CD4-positive, alpha-beta T cell (primary cell): ENCODE measurements around the gene IDNK. TPM values are rescaled to one million over a fixed set of nuclear protein-coding genes. Genes with fewer than 3 reads are reported as not detected.

Experiments
- ATAC-seq: fragments of 200-7000 bp; cut with Tn5 transposase; one replicate; pipeline ENCODE4 v1.10.0; 2022; ENCODE audit warnings: mild to moderate bottlenecking; ENCODE audit not compliant: poor library complexity
- CTCF ChIA-PET: fragments of 350-600 bp; sonication (Branson Sonifier 250); formaldehyde crosslinking; loops from one replicate; lab custom pipeline; 2021; ENCODE audit warnings: antibody characterized with exemption, inconsistent platforms; lab: Charles Lee
- POLR2A ChIA-PET: fragments of 350-600 bp; sonication (Branson Sonifier 250); formaldehyde crosslinking; loops from one replicate; lab custom pipeline; 2021; ENCODE audit warnings: antibody characterized with exemption, inconsistent platforms; lab: Charles Lee
- DNase-seq, 14 experiments: peaks; one replicate each; pipeline ENCODE4 v3.0.0-alpha.2; 2013 to 2020; ENCODE audit warnings: mixed read lengths in 2 of 14
- H3K27ac ChIP-seq, 2 donors: one replicate each; pipeline versions ENCODE4 v1.5.1 to v1.7.0; 2013; ENCODE audit warnings: low read length in 2 of 2, low read depth in 1 of 2, mild to moderate bottlenecking in 1 of 2
- H3K27me3 ChIP-seq, 2 experiments: 1 replicate in 1 of 2; 2 replicates in 1 of 2; pipeline versions ENCODE4 v1.6.1 to v1.7.0; 2013; ENCODE audit warnings: low read length in 2 of 2, control low read depth in 1 of 2, mild to moderate bottlenecking in 1 of 2, moderate library complexity in 1 of 2; ENCODE audit not compliant: insufficient read depth in 2 of 2, control insufficient read depth in 1 of 2
- H3K36me3 ChIP-seq: one replicate; pipeline ENCODE4 v1.6.1; 2013; ENCODE audit warnings: low read length, control low read depth; ENCODE audit not compliant: insufficient read depth
- H3K4me1 ChIP-seq: one replicate; pipeline ENCODE4 v1.6.1; 2013; ENCODE audit warnings: low read length, control low read depth; ENCODE audit not compliant: insufficient read depth
- H3K4me3 ChIP-seq: one replicate; pipeline ENCODE4 v1.5.1; 2013; ENCODE audit warnings: mild to moderate bottlenecking, low read length, moderate library complexity
- H3K9me3 ChIP-seq, 2 experiments: 1 replicate in 1 of 2; 2 replicates in 1 of 2; pipeline versions ENCODE4 v1.6.1 to v1.7.0; 2013; ENCODE audit warnings: low read length in 2 of 2, mild to moderate bottlenecking in 2 of 2, control low read depth in 1 of 2, moderate library complexity in 1 of 2; ENCODE audit not compliant: control insufficient read depth in 1 of 2, insufficient read depth in 1 of 2
- H3K27ac Mint-ChIP-seq: one replicate; pipeline ENCODE4 v1.8.0; 2020; ENCODE audit warnings: mixed read lengths
- H3K27me3 Mint-ChIP-seq: one replicate; pipeline ENCODE4 v1.8.0; 2021; ENCODE audit warnings: mixed read lengths
- H3K36me3 Mint-ChIP-seq: one replicate; pipeline ENCODE4 v1.8.0; 2021; ENCODE audit warnings: low read depth, mixed read lengths
- H3K4me1 Mint-ChIP-seq: one replicate; pipeline ENCODE4 v1.8.0; 2021; ENCODE audit warnings: low read depth, mixed read lengths
- H3K4me3 Mint-ChIP-seq: one replicate; pipeline ENCODE4 v1.8.0; 2020; ENCODE audit warnings: mild to moderate bottlenecking, mixed read lengths
- H3K9me3 Mint-ChIP-seq: one replicate; pipeline ENCODE4 v1.8.0; 2020; ENCODE audit warnings: mixed read lengths
- CTCF ChIP-seq: fragments of 200-600 bp; IDR thresholded peaks from one replicate; pipeline ENCODE4 v1.8.0; 2022; ENCODE audit warnings: antibody characterized with exemption, mild to moderate bottlenecking
- intact Hi-C, 2 experiments: fragments of 100-400 bp; cut with DNase I in 1 of 2; cut with micrococcal nuclease in 1 of 2; formaldehyde crosslinking; loops; one replicate each; pipeline versions ENCODE4 v1.15.1 to v1.9.0; 2023 to 2025; cut with DNase I, micrococcal nuclease
- total RNA-seq, 174 experiments: library from RNA in 2 of 174; stranded (reverse) in 2 of 174; gene quantifications; one replicate each; pipeline ENCODE4 v1.2.3 and lab custom pipeline; 2021 to 2026

The IDNK gene
- total RNA-seq, 2 experiments from 2014 or later = 5.4 to 5.6 TPM

- no peaks in the 10 kb centered on the region for H3K27me3 ChIP-seq
- no peaks in the 10 kb centered on the region for H3K4me1 Mint-ChIP-seq
- H3K36me3 ChIP-seq = no peaks in the 10 kb centered on the region
- H3K27ac ChIP-seq = no peak overlapping the region
- intact Hi-C loops = no loop called here
- ATAC-seq (no peak), DNase-seq (no peak)
- H3K4me1 ChIP-seq = no peaks in the 10 kb centered on the region
- no peaks in the 10 kb centered on the region for H3K36me3 Mint-ChIP-seq
- no peaks in the 10 kb centered on the region for H3K27me3 Mint-ChIP-seq
- no peak for TF ChIP-seq CTCF
- no peaks in the 10 kb centered on the region for H3K9me3 Mint-ChIP-seq
- H3K9me3 ChIP-seq = no peaks in the 10 kb centered on the region
- H3K4me3 ChIP-seq = no peak overlapping the region
- POLR2A ChIA-PET = interaction anchor here (0.7 to 1.7 kb wide), 3 partner anchors 12 to 71 kb away, joined by 3 to 4 read pairs (median 3); partner anchors contain the start of genes IDNK and UBQLN1
- no peak overlapping the region for H3K4me3 Mint-ChIP-seq
- no peak overlapping the region for H3K27ac Mint-ChIP-seq
- CTCF ChIA-PET = interaction anchor here (1.1 to 2.0 kb wide), 2 partner anchors 12 to 16 kb away, joined by 4 to 7 read pairs; no protein-coding TSS in a partner anchor
Observed at GRCh38 chr9:83636813-83637212, 13.9 kb downstream of the IDNK start.

- intact Hi-C loops = no loop called here
- Histone ChIP-seq H3K27ac (no peak overlapping the region), H3K27me3 (no peaks in the 10 kb centered on the region), H3K4me3 (no peak overlapping the region), H3K9me3 (no peaks in the 10 kb centered on the region), H3K4me1 (no peaks in the 10 kb centered on the region), H3K36me3 (no peaks in the 10 kb centered on the region)
- CTCF ChIA-PET = interaction anchor here (1.1 to 2.0 kb wide), 2 partner anchors 12 to 17 kb away, joined by 4 to 7 read pairs; no protein-coding TSS in a partner anchor
- H3K27me3 Mint-ChIP-seq = no peaks in the 10 kb centered on the region
- DNase-seq = no peak
- TF ChIP-seq CTCF = no peak
- H3K36me3 Mint-ChIP-seq = no peaks in the 10 kb centered on the region
- no peak overlapping the region for H3K4me3 Mint-ChIP-seq
- H3K9me3 Mint-ChIP-seq = no peaks in the 10 kb centered on the region
- no peaks in the 10 kb centered on the region for H3K4me1 Mint-ChIP-seq
- no peak for ATAC-seq
- H3K27ac Mint-ChIP-seq = no peak overlapping the region
- POLR2A ChIA-PET = interaction anchor here (0.7 kb wide), 1 partner anchor 14 kb away, joined by 3 read pairs; the partner anchor contains the start of gene IDNK
Observed at GRCh38 chr9:83637389-83637788, 14.4 kb downstream of the IDNK start.

- H3K9me3 Mint-ChIP-seq = no peaks in the 10 kb centered on the region
- Histone ChIP-seq H3K27me3 (no peaks in the 10 kb centered on the region), H3K4me3 (no peak overlapping the region), H3K36me3 (no peaks in the 10 kb centered on the region), H3K9me3 (no peaks in the 10 kb centered on the region), H3K4me1 (no peaks in the 10 kb centered on the region), H3K27ac (no peak overlapping the region)
- no peak overlapping the region for H3K27ac Mint-ChIP-seq
- H3K4me3 Mint-ChIP-seq = no peak overlapping the region
- intact Hi-C loops = no loop called here
- no peaks in the 10 kb centered on the region for H3K36me3 Mint-ChIP-seq
- ATAC-seq = no peak
- POLR2A ChIA-PET = interaction anchor here (3.5 kb wide), 1 partner anchor 16 kb away, joined by 14 read pairs; the partner anchor contains the start of gene IDNK
- TF ChIP-seq CTCF = no peak
- CTCF ChIA-PET = interaction anchor here (1.8 kb wide), 1 partner anchor 19 kb away, joined by 7 read pairs; no protein-coding TSS in a partner anchor
- DNase-seq = no peak
- H3K27me3 Mint-ChIP-seq = no peaks in the 10 kb centered on the region
- no peaks in the 10 kb centered on the region for H3K4me1 Mint-ChIP-seq
Observed at GRCh38 chr9:83639266-83639665, 16.3 kb downstream of the IDNK start.
